ENCODE results near the gene BPNT1.
A peak's percentile ranks its signal among the peaks of the same experiment; 100 is the strongest.
"Not testable (repeated sequence)": the region's sequence is repeated elsewhere in the genome, so short reads cannot be mapped to it uniquely, and the experiment has no call there.

BPNT1 gene

DNA sequence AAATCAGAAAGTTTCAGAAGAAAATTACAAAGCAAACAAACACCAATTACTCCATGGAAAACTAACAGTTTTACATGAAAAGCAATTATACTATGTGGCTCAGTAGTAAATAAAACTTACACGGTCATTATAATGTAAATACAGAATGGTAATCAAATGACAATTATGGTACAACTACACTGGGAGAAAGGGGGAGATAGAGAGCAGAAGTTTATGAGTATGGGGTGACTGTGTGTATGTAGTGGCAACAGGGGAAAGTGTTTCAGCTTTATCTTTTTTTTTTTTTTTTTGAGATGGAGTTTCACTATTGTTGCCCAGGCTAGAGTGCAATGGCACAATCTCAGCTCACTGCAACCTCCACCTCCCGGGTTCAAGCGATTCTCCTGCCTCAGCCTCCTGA lies 51.8 kb downstream of the BPNT1 start:
- H3K4me3 ChIP-seq (ENCODE audit: control insufficient read depth, low read depth, low read length); DNase-seq (ENCODE audit: low read depth): not testable (repeated sequence)
- TF ChIP-seq, protein P1, sequence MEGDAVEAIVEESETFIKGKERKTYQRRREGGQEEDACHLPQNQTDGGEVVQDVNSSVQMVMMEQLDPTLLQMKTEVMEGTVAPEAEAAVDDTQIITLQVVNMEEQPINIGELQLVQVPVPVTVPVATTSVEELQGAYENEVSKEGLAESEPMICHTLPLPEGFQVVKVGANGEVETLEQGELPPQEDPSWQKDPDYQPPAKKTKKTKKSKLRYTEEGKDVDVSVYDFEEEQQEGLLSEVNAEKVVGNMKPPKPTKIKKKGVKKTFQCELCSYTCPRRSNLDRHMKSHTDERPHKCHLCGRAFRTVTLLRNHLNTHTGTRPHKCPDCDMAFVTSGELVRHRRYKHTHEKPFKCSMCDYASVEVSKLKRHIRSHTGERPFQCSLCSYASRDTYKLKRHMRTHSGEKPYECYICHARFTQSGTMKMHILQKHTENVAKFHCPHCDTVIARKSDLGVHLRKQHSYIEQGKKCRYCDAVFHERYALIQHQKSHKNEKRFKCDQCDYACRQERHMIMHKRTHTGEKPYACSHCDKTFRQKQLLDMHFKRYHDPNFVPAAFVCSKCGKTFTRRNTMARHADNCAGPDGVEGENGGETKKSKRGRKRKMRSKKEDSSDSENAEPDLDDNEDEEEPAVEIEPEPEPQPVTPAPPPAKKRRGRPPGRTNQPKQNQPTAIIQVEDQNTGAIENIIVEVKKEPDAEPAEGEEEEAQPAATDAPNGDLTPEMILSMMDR (conservative IDR thresholded peaks at IDR 0.05; ENCODE audit: control insufficient read depth, insufficient read depth, low read depth, low read length), result peak; percentile 9

DNA sequence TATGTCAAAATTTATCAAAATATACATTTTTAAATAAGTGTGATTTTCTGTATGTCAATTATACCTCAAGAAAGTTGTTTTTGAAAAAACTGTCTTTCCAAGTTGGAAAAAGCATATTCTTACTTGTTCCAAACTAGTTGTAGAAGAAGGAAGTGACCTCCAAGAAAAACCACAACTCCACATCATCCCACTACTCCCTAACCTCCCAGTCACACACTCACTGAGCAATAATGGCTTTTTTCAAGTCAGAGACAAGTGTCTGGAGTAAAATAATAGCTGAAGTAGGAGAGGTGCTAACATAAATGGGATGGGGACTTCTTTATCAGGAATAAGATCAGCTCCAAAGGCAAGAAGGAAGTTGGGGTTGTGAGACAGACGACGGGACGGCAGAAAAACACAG lies 56.7 kb downstream of the BPNT1 start:
- no peak overlapping the region for H3K4me3 ChIP-seq (ENCODE audit: control insufficient read depth, low read depth, low read length)
- TF ChIP-seq, protein P1 (conservative IDR thresholded peaks at IDR 0.05; ENCODE audit: control insufficient read depth, insufficient read depth, low read depth, low read length), result no peak
- DNase-seq (ENCODE audit: low read depth), result no peak

GRCh38 chr1:220031287-220031686 lies 58.3 kb downstream of the BPNT1 start:
- no peak overlapping the region for H3K4me3 ChIP-seq (ENCODE audit: control insufficient read depth, low read depth, low read length)
- TF ChIP-seq, protein P1 (conservative IDR thresholded peaks at IDR 0.05; ENCODE audit: control insufficient read depth, insufficient read depth, low read depth, low read length), result no peak
- DNase-seq (ENCODE audit: low read depth), result no peak

- TF ChIP-seq, protein P1 (conservative IDR thresholded peaks at IDR 0.05; ENCODE audit: control insufficient read depth, insufficient read depth, low read depth, low read length), result no peak
Measured at GRCh38 chr1:220028346-220028895, 61.2 kb downstream of the BPNT1 start.

DNA sequence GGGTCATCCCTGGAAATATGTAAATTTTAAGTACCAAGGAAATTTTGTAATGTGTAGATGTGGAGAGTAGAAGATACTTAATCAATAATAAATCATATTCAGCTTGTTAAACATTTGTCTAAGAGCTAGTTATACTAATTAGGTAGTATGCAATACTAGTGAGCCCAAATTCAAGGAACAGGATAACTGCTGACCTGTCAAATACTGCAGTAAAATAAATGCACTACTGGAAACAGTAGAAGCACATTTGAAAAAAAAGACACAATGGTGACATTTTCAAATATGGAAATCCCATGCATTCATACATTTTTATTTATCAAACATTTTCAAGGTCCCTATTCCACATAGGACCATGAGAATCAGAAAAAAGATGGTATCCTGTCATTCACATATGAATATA lies 70.5 kb downstream of the BPNT1 start:
- TF ChIP-seq, protein P1 (conservative IDR thresholded peaks at IDR 0.05; ENCODE audit: control insufficient read depth, insufficient read depth, low read depth, low read length), result no peak
- DNase-seq (ENCODE audit: low read depth), result no peak
- no peak overlapping the region for H3K4me3 ChIP-seq (ENCODE audit: control insufficient read depth, low read depth, low read length)

More at GRCh38 chr1:220028346-220028895, 61.2 kb downstream of the BPNT1 start:
- H3K4me3 ChIP-seq (ENCODE audit: control insufficient read depth, low read depth, low read length), result no peak overlapping the region
- no peak for DNase-seq (ENCODE audit: low read depth)

GRCh38 chr1:220013497-220013896 lies 76.1 kb downstream of the BPNT1 start:
- DNase-seq (ENCODE audit: low read depth), result peak; percentile 64
- TF ChIP-seq, protein P1 (conservative IDR thresholded peaks at IDR 0.05; ENCODE audit: control insufficient read depth, insufficient read depth, low read depth, low read length), result no peak
- no peak overlapping the region for H3K4me3 ChIP-seq (ENCODE audit: control insufficient read depth, low read depth, low read length)

GRCh38 chr1:220012259-220012658 lies 77.3 kb downstream of the BPNT1 start:
- peak; percentile 42 for DNase-seq (ENCODE audit: low read depth)
- TF ChIP-seq, protein P1 (conservative IDR thresholded peaks at IDR 0.05; ENCODE audit: control insufficient read depth, insufficient read depth, low read depth, low read length), result peak; percentile 24
- H3K4me3 ChIP-seq (ENCODE audit: control insufficient read depth, low read depth, low read length), result no peak overlapping the region
